ENCODE results near the gene DTNB.

GRCh38 chr2:25620711-25621110 lies 52.7 kb downstream of the DTNB start:
- TF ChIP-seq CTCF (IDR thresholded peaks at IDR 0.05; ENCODE audit: insufficient read depth, low read length) (no peak), POLR2AphosphoS5 (IDR thresholded peaks at IDR 0.05; ENCODE audit: low read depth) (no peak)
